ENCODE results near the gene CCDC190. TPM values are rescaled to one million over a fixed set of nuclear protein-coding genes. Genes with fewer than 3 reads are reported as not detected.
A peak's percentile ranks its signal among the peaks of the same experiment; 100 is the strongest.

CCDC190 gene
- total and polyA plus RNA-seq, 2 of the 8 experiments (the other 6 are each of a cell fraction or from before 2014, with no cell fraction given): not detected

- H3K79me2 ChIP-seq (ENCODE audit: control insufficient read depth in 1 of 2, insufficient read depth in 2 of 2, low read length in 2 of 2): no peaks in the 10 kb centered on the region
- WGBS, 2 experiments (ENCODE audit: extremely low coverage in 1 of 2, insufficient coverage in 1 of 2, insufficient read length in 1 of 2, insufficient replicate concordance in 2 of 2, low coverage in 1 of 2, low lambda C conversion rate in 2 of 2, missing lambda C conversion rate in 1 of 2): 87% methylated on average over 5 of the region's 5 CpGs; no CpG with 5 or more reads in 1 of the 2 experiments
- H3K4me2 ChIP-seq (ENCODE audit: insufficient read depth in 1 of 2, low read depth in 2 of 2, low read length in 2 of 2): no peak overlapping the region
- no peaks in the 10 kb centered on the region for H4K20me1 ChIP-seq (replicated peaks in 1 of 2; ENCODE audit: control insufficient read depth in 1 of 2, insufficient read depth in 2 of 2, low read length in 2 of 2)
- H3K23ac ChIP-seq (ENCODE audit: insufficient read length): no peak overlapping the region
- peak overlapping the region; percentile 51; the same call in 1 of the 2 replicates for H2AFZ ChIP-seq (ENCODE audit: low read length)
- H3K79me1 ChIP-seq (ENCODE audit: low read depth, low read length): no peaks in the 10 kb centered on the region; the same call in 1 of the 2 replicates
- ChIA-PET POLR2A (ENCODE audit: partially characterized antibody) (interaction anchor here (0.6 kb wide), 1 partner anchor 395 kb away, joined by 3 read pairs; no protein-coding TSS in a partner anchor), CTCF (ENCODE audit: partially characterized antibody) (interaction anchor here (0.6 to 8.5 kb wide), 5 partner anchors 34 to 289 kb away, joined by 3 to 57 read pairs (median 3); partner anchors contain the start of gene RGS4)
- TF ChIP-seq BCL11A (IDR thresholded peaks at IDR 0.05; ENCODE audit: low read depth in 2 of 2, low read length in 2 of 2) (no peak), CHD1 (IDR thresholded peaks at IDR 0.05; ENCODE audit: low read depth, low read length) (no peak), RAD21 (IDR thresholded peaks at IDR 0.05 in 1 of 2, conservative IDR thresholded peaks at IDR 0.05 in 1 of 2; ENCODE audit: low read depth in 2 of 2, low read length in 2 of 2) (no peak), GTF2F1 (IDR thresholded peaks at IDR 0.05; ENCODE audit: borderline replicate concordance, low read depth, low read length) (no peak), NRF1 (IDR thresholded peaks at IDR 0.05; ENCODE audit: low read depth, low read length) (no peak), SIX5 (IDR thresholded peaks at IDR 0.05; ENCODE audit: low read depth, low read length) (no peak), KDM1A (IDR thresholded peaks at IDR 0.05; ENCODE audit: borderline replicate concordance, low read length) (no peak), TEAD4 (IDR thresholded peaks at IDR 0.05; ENCODE audit: low read depth, low read length) (no peak), RBBP5 (IDR thresholded peaks at IDR 0.05; ENCODE audit: borderline replicate concordance, low read depth, low read length) (no peak), RFX5 (IDR thresholded peaks at IDR 0.05; ENCODE audit: borderline replicate concordance, low read depth, low read length) (no peak)
- no peak overlapping the region for H2BK120ac ChIP-seq (replicated peaks; ENCODE audit: low read depth, low read length)
- no peaks in the 10 kb centered on the region for H3K4me1 ChIP-seq (replicated peaks in 1 of 4; ENCODE audit: control insufficient read depth in 3 of 4, insufficient read depth in 4 of 4, low read length in 3 of 4)
- no peaks in the 10 kb centered on the region for H3K9me3 ChIP-seq (ENCODE audit: insufficient read depth in 2 of 2, low read depth in 1 of 2, low read length in 1 of 2)
- H3K27me3 ChIP-seq (replicated peaks in 1 of 4; ENCODE audit: control insufficient read depth in 3 of 4, extremely low read depth in 1 of 4, insufficient read depth in 3 of 4, low read length in 3 of 4): no peaks in the 10 kb centered on the region
- FAIRE-seq: no peak
- DNase-seq (ENCODE audit: low read depth in 1 of 2, low spot score in 2 of 2): no peak
- H3K4ac ChIP-seq (replicated peaks; ENCODE audit: insufficient read length, low read depth, low read length): no peak overlapping the region
- H4K8ac ChIP-seq (ENCODE audit: extremely low read depth, insufficient read depth, low read length): no peak overlapping the region
- no peak overlapping the region for H3K4me3 ChIP-seq (ENCODE audit: extremely low read depth in 1 of 4, insufficient read depth in 2 of 4, low read depth in 3 of 4, low read length in 4 of 4)
- H3K14ac ChIP-seq (ENCODE audit: insufficient read length): no peak overlapping the region
- H3K18ac ChIP-seq (ENCODE audit: extremely low read depth, low read length): no peak overlapping the region
- no peak overlapping the region for H4K5ac ChIP-seq (ENCODE audit: insufficient read length, low read depth, low read length)
- H3K23me2 ChIP-seq (ENCODE audit: low read depth, low read length): no peaks in the 10 kb centered on the region
- no peak overlapping the region for H2BK20ac ChIP-seq (ENCODE audit: low read length)
- H3K27ac ChIP-seq (ENCODE audit: low read depth, low read length): no peak overlapping the region
- H3K36me3 ChIP-seq (ENCODE audit: control insufficient read depth in 2 of 4, insufficient read depth in 4 of 4, low read length in 3 of 4): no peaks in the 10 kb centered on the region; a peak in 1 of 8 replicates
- H2BK15ac ChIP-seq (ENCODE audit: low read length): no peak overlapping the region
- H3K56ac ChIP-seq (replicated peaks; ENCODE audit: insufficient read length, low read depth, low read length): no peak overlapping the region
- H4K91ac ChIP-seq (replicated peaks; ENCODE audit: insufficient read length, low read length): no peak overlapping the region
- no peak overlapping the region for H3K9ac ChIP-seq (replicated peaks in 1 of 4; ENCODE audit: extremely low read depth in 1 of 4, low read depth in 3 of 4, low read length in 3 of 4)
- H2BK12ac ChIP-seq (ENCODE audit: low read depth, low read length): no peak overlapping the region
- no peak overlapping the region for H2AK5ac ChIP-seq (ENCODE audit: low read depth, low read length)
- no peak overlapping the region for H2BK5ac ChIP-seq (ENCODE audit: low read depth, low read length)
Measured at GRCh38 chr1:162882248-162882674, 21.3 kb upstream of the CCDC190 start.
